SJCRH30 (cell line): ENCODE measurements around the gene RUNX1. TPM values are rescaled to one million over a fixed set of nuclear protein-coding genes. Genes with fewer than 3 reads are reported as not detected.
A peak's percentile ranks its signal among the peaks of the same experiment; 100 is the strongest.

Source experiments
- DNase-seq, 2 experiments: peaks; one replicate each; pipeline ENCODE4 v3.0.0-alpha.2; 2015 to 2020
- H3K27ac ChIP-seq: fragments of 250-450 bp; sonication (Bioruptor Pico); 2 replicates; pipeline ENCODE4 v1.5.1; 2020; ENCODE audit warnings: mild to moderate bottlenecking, moderate library complexity
- H3K27me3 ChIP-seq: fragments of 250-450 bp; sonication (Bioruptor Pico); 2 replicates; pipeline ENCODE4 v1.5.1; 2020; ENCODE audit warnings: mild to moderate bottlenecking, moderate library complexity
- H3K36me3 ChIP-seq: fragments of 250-450 bp; sonication (Bioruptor Pico); 2 replicates; pipeline ENCODE4 v1.5.1; 2020; ENCODE audit warnings: mild to moderate bottlenecking, moderate library complexity
- H3K4me1 ChIP-seq: fragments of 250-450 bp; sonication (Bioruptor Pico); 2 replicates; pipeline ENCODE4 v1.5.1; 2020; ENCODE audit warnings: mild to moderate bottlenecking, moderate library complexity
- H3K4me3 ChIP-seq: fragments of 250-450 bp; sonication (Bioruptor Pico); 2 replicates; pipeline ENCODE4 v1.5.1; 2020; ENCODE audit warnings: mild to moderate bottlenecking, moderate library complexity
- H3K9me3 ChIP-seq: fragments of 250-450 bp; sonication (Bioruptor Pico); replicated peaks from 2 replicates; pipeline ENCODE4 v1.5.1; 2020; ENCODE audit warnings: mild to moderate bottlenecking, moderate library complexity
- total RNA-seq: library from RNA; depleted of rRNA; stranded (reverse); fragments of >200 nt; shearing (Covaris generic); gene quantifications from 2 replicates; pipeline ENCODE4 v1.2.3, GENCODE V29; 2014

The RUNX1 gene
- total RNA-seq, 1 experiment from 2014 or later: 23.7 TPM

DNA sequence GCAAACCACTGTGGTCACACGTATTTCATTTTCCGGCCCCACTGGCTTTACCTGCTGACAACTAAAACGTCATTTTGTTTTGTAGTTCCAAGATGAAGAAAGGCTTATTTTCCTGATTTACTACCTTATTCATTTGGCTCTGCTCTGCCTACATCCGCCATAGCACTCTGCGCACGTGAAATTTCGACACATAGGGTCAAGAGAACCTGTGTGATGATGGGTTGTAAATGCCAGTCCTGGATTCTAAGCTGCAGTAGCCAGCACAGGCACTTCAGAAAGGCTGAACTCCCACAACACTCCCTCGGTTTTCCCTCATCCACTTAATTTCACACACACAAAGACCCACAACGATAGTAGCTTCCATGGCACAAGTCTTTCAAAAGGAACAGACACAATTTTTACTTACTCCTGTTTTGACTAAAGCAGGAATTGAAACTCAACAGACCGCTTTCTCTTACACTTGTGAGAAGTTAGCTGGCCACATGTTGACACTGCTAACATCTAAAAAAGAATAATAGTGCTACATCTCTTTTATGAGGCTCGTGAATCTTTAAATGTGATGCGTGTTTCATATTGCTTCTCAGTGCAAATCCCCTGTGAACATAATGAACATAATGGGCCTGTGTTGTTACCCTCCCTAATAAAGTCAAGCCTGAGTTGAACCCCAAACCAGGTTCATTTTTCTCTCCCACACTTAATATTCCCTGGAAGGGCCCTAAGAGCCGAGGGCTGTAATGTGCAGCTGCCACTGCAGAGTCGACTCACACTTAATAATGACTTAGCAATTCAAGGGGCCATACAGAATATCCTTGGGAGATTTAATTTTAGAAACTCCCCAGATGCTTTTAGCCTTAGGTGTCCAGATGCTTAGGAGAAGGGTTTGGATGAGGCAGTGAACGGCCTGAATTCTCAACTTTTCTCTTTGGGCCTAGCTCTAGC lies 1.5 kb upstream of the RUNX1 start:
- H3K27me3 ChIP-seq: no peaks in the 10 kb centered on the region
- H3K4me3 ChIP-seq: no peak overlapping the region
- peak overlapping the region; percentile 80 for H3K27ac ChIP-seq
- H3K4me1 ChIP-seq: peaks cover 26% of the 10 kb centered on the region
- DNase-seq: no peak
- H3K36me3 ChIP-seq: peaks cover 9% of the 10 kb centered on the region
- H3K9me3 ChIP-seq: no peaks in the 10 kb centered on the region

GRCh38 chr21:35048183-35048601 lies 910 bp downstream of the RUNX1 start:
- H3K4me1 ChIP-seq: peaks cover 22% of the 10 kb centered on the region
- H3K27me3 ChIP-seq: no peaks in the 10 kb centered on the region
- H3K9me3 ChIP-seq: no peaks in the 10 kb centered on the region
- peaks cover 26% of the 10 kb centered on the region for H3K36me3 ChIP-seq
- H3K27ac ChIP-seq: peak overlapping the region; percentile 80
- DNase-seq: peak; percentile 77 to 79
- H3K4me3 ChIP-seq: peak overlapping the region; percentile 65

DNA sequence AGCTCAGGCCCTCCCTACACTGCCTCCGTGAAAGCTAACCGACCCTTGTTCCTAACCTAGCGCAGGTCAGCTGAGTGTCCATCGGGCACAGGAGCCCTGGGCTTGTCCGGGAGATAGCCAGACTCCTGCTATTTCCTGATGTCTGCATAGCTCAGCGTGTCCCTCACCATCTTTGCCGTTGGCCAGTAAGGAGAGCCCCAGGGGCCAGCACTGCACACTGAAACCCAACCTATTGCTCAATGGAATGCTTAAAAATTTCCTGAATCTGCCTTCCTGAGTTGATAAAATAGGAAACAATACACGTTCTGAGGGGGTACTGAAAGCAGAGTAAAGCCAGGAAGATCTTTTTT lies 2.2 kb downstream of the RUNX1 start:
- DNase-seq: peak; percentile 42 to 58
- Histone ChIP-seq H3K9me3 (no peaks in the 10 kb centered on the region), H3K27ac (peak overlapping the region; percentile 80), H3K27me3 (no peaks in the 10 kb centered on the region), H3K36me3 (peaks cover 31% of the 10 kb centered on the region), H3K4me1 (peaks cover 19% of the 10 kb centered on the region), H3K4me3 (peak overlapping the region; percentile 65)

DNA sequence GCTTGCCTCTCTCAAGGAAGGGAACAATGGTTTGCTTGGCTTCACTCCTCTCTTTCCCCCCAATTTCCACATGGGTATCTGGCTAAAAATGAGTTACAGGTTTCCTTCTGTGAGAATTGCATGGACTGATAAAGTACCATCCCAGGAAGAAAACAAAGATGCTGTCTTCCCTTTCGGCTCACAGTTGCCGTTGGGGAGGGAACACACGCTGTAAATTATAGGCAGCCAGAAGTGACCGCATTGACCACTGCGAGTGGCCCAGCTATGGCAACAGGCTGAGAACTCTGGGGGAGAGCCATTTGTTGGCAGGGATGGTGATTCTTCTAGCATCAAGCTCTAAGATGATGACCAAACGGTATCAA lies 2.9 kb downstream of the RUNX1 start:
- no peak for DNase-seq
- peak overlapping the region; percentile 80; the same call in 1 of the 2 replicates for H3K27ac ChIP-seq
- H3K4me1 ChIP-seq: peaks cover 18% of the 10 kb centered on the region
- H3K4me3 ChIP-seq: peak overlapping the region; percentile 65
- peaks cover 34% of the 10 kb centered on the region for H3K36me3 ChIP-seq
- H3K27me3 ChIP-seq: no peaks in the 10 kb centered on the region
- no peaks in the 10 kb centered on the region for H3K9me3 ChIP-seq

- peaks cover 39% of the 10 kb centered on the region for H3K36me3 ChIP-seq
- H3K4me1 ChIP-seq: peaks cover 14% of the 10 kb centered on the region
- H3K27me3 ChIP-seq: no peaks in the 10 kb centered on the region
- no peak overlapping the region for H3K27ac ChIP-seq
- no peaks in the 10 kb centered on the region for H3K9me3 ChIP-seq
- H3K4me3 ChIP-seq: no peak overlapping the region
- DNase-seq: no peak
Measured at GRCh38 chr21:35045542-35046262, 3.4 kb downstream of the RUNX1 start.

GRCh38 chr21:35044770-35045541 lies 4.1 kb downstream of the RUNX1 start:
- H3K4me3 ChIP-seq: no peak overlapping the region
- H3K36me3 ChIP-seq: peaks cover 44% of the 10 kb centered on the region
- no peak overlapping the region for H3K27ac ChIP-seq
- no peak for DNase-seq
- H3K4me1 ChIP-seq: peaks cover 6% of the 10 kb centered on the region
- no peaks in the 10 kb centered on the region for H3K27me3 ChIP-seq
- H3K9me3 ChIP-seq: no peaks in the 10 kb centered on the region

GRCh38 chr21:35044128-35044527 lies 5.0 kb downstream of the RUNX1 start:
- Histone ChIP-seq H3K36me3 (peaks cover 52% of the 10 kb centered on the region), H3K4me3 (no peak overlapping the region), H3K4me1 (no peaks in the 10 kb centered on the region), H3K27me3 (no peaks in the 10 kb centered on the region), H3K9me3 (no peaks in the 10 kb centered on the region), H3K27ac (no peak overlapping the region)
- no peak for DNase-seq

- Histone ChIP-seq H3K27me3 (no peaks in the 10 kb centered on the region), H3K36me3 (peaks cover 53% of the 10 kb centered on the region), H3K9me3 (no peaks in the 10 kb centered on the region), H3K4me3 (no peak overlapping the region), H3K27ac (no peak overlapping the region), H3K4me1 (no peaks in the 10 kb centered on the region)
- no peak for DNase-seq
Measured at GRCh38 chr21:35043549-35043948, 5.6 kb downstream of the RUNX1 start.

GRCh38 chr21:35042836-35043235 lies 6.3 kb downstream of the RUNX1 start:
- H3K9me3 ChIP-seq: no peaks in the 10 kb centered on the region
- H3K4me3 ChIP-seq: no peak overlapping the region
- DNase-seq: no peak
- no peaks in the 10 kb centered on the region for H3K27me3 ChIP-seq
- peaks cover 53% of the 10 kb centered on the region for H3K36me3 ChIP-seq
- no peak overlapping the region for H3K27ac ChIP-seq
- H3K4me1 ChIP-seq: no peaks in the 10 kb centered on the region

DNA sequence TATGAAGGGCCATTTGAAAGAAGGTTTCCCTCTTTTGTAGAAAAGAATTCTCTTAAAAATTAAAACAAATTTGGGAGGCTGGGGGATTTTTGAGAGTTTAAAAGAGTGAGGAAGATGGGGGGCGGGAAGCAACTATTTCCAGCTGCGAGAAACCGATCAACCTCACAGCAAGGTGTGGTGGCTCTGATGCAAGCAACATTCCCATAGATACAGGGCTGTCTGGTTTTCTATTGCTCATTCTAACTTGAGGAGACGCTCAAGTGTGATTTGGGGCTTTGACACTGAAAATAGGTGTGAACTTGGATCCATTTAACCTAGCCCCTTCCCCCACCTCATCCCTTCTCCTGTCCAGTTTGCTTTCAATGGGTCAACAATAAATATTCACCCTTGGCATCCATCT lies 7.2 kb downstream of the RUNX1 start:
- no peaks in the 10 kb centered on the region for H3K9me3 ChIP-seq
- peaks cover 57% of the 10 kb centered on the region for H3K36me3 ChIP-seq
- no peak overlapping the region for H3K4me3 ChIP-seq
- no peak for DNase-seq
- H3K4me1 ChIP-seq: no peaks in the 10 kb centered on the region
- no peaks in the 10 kb centered on the region for H3K27me3 ChIP-seq
- H3K27ac ChIP-seq: no peak overlapping the region

DNA sequence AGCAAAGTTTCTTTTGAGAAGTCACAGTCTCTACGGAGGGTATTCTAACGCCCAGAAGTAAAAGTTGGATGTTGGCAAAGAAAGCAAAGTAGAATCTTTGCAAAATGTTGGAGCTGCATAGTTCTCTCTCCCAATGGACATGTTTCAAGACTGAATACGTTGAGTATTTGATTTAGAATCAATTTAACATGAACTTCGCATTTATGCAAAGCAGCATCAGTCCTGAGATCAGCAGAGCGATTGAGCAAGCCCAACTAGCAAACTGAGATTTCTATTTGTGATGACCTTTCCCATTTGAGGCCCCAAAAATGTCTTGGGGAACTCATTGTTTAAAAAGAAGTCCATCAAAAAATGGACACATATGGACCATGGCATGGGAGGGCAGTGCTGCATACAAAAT lies 8.0 kb downstream of the RUNX1 start:
- H3K27ac ChIP-seq: no peak overlapping the region
- H3K27me3 ChIP-seq: no peaks in the 10 kb centered on the region
- H3K9me3 ChIP-seq: no peaks in the 10 kb centered on the region
- H3K4me1 ChIP-seq: no peaks in the 10 kb centered on the region
- H3K4me3 ChIP-seq: no peak overlapping the region
- DNase-seq: no peak
- H3K36me3 ChIP-seq: peaks cover 59% of the 10 kb centered on the region

GRCh38 chr21:35039595-35040289 lies 9.4 kb downstream of the RUNX1 start:
- Histone ChIP-seq H3K4me1 (no peaks in the 10 kb centered on the region), H3K27ac (no peak overlapping the region), H3K36me3 (peaks cover 62% of the 10 kb centered on the region), H3K27me3 (no peaks in the 10 kb centered on the region), H3K4me3 (no peak overlapping the region), H3K9me3 (no peaks in the 10 kb centered on the region)
- no peak for DNase-seq

GRCh38 chr21:35038772-35039319 lies 10.3 kb downstream of the RUNX1 start:
- H3K27ac ChIP-seq: no peak overlapping the region
- H3K27me3 ChIP-seq: no peaks in the 10 kb centered on the region
- peaks cover 60% of the 10 kb centered on the region for H3K36me3 ChIP-seq
- no peaks in the 10 kb centered on the region for H3K9me3 ChIP-seq
- H3K4me1 ChIP-seq: no peaks in the 10 kb centered on the region
- DNase-seq: no peak
- no peak overlapping the region for H3K4me3 ChIP-seq

DNA sequence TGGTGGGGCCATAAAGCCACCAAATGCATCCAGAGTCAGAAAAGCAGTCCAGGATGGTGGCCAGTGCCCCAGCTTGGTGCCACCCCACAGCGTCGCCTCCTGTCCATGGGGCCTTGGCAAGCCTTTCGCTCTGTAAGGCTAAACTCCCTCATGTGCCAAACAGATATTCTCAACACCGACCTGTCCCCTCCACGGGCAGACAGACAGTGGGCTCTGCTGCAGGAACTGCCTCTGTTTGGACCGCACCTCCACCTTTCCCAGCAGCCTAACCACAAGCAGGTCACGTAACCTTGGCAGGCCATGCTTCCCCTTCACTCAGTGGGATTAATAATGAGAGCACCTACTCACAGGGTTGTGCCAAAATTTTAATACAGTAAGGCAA lies 11.7 kb downstream of the RUNX1 start:
- no peak for DNase-seq
- no peaks in the 10 kb centered on the region for H3K9me3 ChIP-seq
- H3K27ac ChIP-seq: no peak overlapping the region
- H3K4me1 ChIP-seq: no peaks in the 10 kb centered on the region
- H3K36me3 ChIP-seq: peaks cover 59% of the 10 kb centered on the region
- no peak overlapping the region for H3K4me3 ChIP-seq
- H3K27me3 ChIP-seq: no peaks in the 10 kb centered on the region
